COLO668 (cell line): ENCODE results near the gene ATP7B.

Source experiments
- DNase-seq: peaks from one replicate; lab custom pipeline; 2025; ENCODE audit not compliant: unreplicated experiment; lab: John Stamatoyannopoulos, UW

Gene ATP7B

GRCh38 chr13:51978796-51979556 lies 32.3 kb downstream of the ATP7B start:
- DNase-seq, result no peak

DNA sequence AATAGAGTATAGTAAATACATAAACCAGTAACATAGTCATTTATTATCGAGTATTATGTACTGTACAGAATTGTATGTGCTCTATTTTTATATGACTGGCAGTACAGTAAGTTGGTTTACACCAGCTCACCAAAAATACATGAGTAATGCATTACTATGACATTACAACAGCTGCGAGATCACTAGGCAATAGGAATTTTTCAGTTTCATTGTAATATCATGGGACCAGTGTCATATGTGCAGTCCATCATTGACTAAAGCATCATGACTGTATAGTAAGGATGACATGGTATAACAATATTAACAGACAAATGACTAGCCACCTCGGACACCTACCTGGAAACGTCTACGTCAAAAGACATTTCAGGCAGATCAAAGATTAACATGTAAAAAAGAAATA lies 33.6 kb downstream of the ATP7B start:
- no peak for DNase-seq

DNA sequence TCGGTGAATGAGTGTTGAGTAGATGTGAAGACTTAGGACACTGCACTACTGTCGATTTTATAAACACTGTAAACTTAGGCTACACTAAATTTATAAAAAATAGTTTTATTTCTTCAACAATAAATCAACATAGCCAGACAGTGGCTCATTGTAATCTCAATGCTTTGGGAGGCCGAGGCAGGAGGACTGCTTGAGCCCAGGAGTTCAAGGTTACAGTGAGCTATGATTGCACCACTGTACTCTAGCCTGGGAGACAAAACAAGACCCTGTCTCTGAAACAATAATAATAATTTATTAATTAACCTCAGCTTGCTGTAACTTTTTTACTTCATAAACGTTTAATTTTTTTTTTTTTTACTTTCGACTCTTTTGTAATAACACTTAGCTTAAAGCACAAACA lies 34.4 kb downstream of the ATP7B start:
- DNase-seq, result no peak

DNA sequence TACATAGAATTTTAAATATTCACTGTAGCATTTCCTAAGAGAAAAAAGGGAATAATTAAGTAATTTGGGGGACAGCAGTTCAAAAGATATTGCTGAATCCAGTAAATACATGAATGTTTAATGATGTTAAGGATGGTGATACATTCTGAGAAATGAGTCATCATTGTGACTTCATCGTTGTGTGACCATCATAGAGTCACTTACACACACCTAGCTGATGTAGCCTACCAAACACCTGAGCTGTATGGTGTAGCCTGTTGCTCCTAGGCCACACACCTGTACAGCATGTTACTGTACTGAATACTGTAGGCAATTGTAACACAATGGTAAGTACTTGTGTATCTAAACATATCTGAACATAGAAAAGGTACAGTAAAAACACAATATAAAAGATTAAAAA lies 34.8 kb downstream of the ATP7B start:
- no peak for DNase-seq

DNA sequence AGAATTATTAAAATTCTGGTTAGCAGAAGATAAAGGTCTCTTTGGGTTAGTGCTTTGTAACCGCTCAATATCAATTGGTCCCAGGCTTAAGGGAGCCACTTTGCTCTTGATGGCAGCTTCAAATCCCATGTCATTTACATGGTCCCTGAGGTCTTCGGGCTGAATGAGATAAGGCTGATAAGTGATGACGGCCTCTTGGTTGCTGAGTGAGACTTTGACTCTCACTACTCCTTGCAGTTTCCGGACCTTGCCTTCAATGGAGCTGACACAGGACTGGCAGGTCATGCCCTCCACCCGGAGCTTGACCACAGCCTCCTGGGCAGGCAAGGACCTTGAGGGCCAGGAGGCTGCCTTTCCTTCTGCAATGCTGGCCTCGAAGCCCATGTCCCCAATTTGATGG lies 36.8 kb downstream of the ATP7B start:
- no peak for DNase-seq

DNA sequence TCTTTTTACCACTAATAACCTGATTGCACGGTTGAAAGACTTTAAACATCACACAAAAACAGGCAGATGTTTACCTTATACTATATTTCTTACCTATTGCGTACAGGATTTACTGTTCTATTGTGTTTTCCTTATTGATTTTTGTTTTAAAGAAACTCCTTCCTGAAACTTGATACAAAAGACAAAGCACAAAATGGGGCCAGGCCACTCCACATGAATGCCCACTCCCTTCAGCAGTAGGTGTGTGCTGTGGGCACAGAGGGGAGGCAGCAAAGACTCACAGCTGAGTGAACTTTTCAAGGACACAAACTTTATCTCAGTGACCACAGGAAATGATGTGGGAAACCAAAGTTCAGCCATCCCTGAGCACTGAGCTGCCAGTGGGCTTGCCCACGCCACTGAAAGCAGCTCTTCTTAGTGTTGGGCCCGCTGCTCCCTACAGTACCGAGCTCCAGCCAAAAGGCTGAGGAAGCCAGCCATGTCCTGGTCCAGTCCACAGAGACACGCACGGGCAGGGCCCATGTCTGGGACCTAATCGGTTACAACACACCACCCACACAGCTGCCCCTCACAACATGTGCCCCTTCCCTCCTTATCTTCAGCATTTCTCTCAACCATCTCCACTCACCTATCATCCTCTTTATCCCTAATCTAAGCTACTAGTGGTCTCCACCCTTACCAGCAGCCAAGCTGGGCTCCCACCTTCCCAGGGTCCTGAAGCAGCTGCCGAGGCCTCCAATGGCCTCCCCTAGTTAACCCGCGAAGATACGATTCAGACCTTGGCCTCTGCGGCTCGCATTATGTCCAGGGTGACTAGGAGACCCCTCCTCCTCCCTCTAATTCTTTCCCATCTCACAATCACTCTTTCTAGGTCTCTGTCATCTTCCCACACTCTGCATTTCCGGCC lies 39.5 kb downstream of the ATP7B start:
- peak; percentile 81 for DNase-seq

DNA sequence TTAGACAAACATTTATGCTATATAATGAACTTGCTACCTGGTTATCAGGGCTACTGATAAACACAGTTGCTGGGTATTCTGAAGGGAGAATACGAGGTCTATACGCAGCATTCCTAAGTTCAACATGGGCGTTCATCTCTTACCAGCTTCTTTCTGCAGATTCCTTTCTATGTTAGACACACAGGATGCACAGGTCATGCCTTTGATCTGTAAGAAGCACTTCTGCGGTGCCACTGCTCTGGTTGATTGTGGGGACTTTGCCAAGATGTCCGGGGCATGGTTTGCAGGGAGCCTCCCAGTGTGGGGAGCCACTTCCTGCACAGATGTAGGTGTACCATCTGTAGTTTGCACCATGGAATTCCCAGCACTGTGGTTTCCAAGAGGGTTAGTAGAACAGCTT lies 40.9 kb downstream of the ATP7B start:
- no peak for DNase-seq

DNA sequence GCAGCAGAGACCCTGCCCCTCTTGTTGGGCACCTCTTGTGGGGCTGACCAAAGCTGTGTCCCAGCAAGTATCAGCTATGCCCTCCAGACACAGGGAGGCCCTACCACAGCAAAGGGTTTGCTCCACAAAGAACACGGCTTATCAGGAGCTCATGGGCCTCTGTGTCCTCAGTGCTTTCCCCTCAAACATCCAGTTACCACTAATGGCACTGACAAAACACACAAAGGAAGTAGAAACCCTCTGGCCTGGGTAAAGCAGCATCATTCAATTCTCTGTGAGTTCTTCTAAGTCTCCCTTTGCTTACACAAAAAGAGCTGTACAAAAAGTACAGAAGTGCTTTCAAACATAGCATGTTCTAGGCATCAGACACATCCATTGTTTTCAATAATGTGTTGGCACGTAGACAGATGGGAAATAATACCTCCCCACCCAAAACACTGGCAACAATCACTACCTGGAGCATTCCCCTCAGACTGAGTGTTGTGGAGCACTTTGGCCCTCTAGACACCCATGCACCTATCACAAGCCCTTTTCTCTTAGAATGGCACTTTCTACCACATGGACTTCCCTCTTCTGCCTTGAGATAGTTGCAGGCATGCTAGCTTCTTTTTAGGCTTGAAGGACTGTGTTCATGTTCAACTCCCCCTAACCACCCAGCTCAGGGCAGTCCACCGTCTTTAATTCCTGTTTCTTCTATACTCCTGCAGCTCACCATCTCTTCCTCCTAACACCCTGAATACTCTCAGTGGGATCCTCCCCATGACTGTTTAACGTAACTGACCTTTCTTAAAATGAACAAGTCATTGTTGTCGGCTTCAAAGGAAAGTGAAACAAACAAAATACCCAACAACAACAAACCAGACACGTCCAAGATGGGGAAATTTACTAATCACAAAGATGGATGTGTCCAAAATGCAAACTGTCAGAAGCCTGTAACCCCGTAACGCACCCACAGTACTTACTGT lies 43.5 kb downstream of the ATP7B start:
- no peak for DNase-seq

- no peak for DNase-seq
These were observed 45.1 kb downstream of the ATP7B start for GRCh38 chr13:51966186-51966585.

- DNase-seq, result no peak
These were observed 49.5 kb downstream of the ATP7B start for GRCh38 chr13:51961493-51962403.

DNA sequence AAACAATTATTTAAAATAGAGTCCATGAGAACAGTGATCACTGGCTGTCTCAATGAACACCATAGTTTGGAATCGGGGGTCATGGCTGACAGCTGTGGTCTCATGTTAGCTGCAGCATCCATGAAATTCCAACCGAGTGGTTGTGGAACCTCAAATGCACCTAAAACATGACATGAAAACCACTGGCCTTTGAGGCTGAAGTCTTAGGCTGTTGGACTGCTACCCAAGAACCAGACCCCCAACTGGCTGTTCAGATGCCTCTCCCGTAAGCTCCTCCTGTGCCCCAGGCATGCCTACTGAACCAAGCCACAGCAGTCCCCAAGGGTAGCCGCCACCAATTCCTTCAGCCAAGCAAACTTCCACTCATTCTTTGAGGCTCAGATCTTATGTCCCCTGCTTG lies 50.5 kb downstream of the ATP7B start:
- DNase-seq, result no peak

DNA sequence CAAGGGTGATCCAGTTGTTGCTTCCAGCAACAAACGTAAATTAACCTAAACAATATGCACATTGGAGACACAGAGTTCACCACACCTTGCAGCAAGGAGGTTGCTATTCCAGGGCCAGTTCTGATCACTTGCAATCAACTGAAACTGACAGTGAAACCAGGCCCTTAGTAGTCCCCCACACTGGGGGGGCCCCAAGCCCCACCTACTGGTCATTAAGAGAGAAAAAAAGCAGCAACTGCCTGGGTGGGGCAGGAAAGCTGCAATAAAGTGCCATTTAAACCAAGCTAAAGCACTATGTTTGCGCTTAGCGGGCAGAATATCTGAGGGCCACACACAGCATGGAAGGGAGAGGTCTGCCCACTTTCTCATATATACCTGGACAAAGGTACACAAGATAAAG lies 51.5 kb downstream of the ATP7B start:
- DNase-seq, result no peak

DNA sequence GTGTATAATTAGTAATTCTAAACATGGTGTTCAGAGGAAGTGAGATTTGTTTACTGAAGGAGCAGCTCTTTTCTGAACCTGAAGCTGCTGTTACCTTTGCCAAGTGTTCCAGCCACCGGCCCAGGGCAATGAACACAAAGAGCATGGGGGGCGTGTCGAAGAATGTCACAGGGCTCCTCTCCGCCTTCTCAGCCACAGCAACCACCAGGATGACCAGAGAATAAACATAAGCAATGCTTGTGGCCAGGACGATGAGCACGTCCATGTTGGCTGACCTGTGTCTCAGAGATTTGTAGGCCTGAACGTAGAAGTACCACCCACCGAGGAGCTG lies 53.1 kb downstream of the ATP7B start:
- DNase-seq, result peak; percentile 76

DNA sequence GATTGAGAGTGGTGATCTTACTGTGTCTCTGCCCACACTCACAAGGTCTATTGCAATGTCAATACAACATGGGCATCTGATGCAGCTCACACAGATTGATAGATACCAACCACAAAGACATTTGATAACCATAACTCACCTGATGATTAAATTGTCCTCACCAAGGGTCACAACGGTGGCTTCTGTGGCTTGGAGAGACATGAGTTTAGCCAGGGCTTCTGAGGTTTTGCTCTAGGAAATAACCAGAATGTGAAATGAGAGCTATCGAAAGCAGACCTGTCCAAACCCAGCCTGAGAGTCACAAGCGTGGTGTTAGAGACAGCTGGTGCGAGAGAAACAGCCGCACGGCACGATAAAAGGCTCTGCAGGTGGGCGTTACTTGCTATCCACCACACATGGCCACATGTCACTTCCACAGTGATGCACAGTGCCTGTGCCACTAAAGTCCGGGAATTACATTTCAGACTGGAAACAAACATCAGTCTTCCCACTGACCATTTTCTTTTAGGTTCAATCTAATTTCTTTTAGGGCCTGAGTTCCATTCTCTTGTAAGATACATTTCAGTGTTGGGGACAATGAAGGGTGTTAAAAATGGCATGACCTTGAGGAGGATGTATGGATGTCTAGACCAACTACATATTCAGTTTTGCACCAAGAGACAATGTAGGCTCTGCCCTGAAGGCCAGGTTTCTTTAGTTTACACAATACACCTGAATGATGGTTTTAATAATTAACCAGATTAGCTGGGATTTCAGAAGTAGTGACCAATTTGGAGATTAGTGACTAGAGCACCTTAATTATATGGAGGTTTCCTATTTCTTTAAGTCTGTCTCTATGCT lies 53.7 kb downstream of the ATP7B start:
- peak; percentile 83 for DNase-seq

GRCh38 chr13:51956717-51957116 lies 54.5 kb downstream of the ATP7B start:
- DNase-seq, result no peak

DNA sequence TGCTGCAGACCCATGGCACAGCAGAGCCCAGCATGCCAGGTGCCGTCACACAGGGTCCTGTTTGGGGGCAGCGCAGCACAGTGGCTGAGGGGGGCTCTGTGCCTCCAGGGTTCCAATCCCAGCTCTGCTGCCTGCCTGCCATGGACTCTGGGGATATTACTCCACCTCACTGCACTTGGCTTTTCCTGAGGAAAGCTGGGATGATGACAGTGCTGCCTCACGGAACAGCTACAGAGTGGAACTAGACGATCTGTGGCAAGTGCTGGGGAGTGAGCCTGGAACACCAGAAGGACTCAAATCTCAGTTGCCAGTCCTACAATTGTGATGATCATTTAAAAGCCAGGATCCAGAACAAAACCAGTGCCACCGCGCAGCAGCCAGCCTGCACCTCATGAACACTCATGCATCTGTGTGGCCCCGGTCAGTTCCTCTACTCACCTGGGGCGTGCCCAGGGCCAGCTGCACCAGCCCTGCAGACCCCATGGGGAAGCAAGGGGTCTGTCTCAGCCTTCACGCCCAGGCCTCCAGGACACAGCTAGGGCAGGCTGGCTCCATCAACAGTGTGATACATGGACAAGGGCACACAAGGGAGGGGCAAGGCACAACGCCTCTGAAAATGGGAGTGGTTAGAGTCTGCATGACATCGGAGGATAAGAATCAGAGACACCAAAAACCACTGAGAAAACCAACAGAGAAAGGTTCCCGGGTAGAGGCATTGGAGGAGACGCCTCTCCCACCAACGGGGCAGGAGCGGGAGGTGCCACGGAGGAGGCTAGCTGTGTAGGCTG lies 55.2 kb downstream of the ATP7B start:
- no peak for DNase-seq

DNA sequence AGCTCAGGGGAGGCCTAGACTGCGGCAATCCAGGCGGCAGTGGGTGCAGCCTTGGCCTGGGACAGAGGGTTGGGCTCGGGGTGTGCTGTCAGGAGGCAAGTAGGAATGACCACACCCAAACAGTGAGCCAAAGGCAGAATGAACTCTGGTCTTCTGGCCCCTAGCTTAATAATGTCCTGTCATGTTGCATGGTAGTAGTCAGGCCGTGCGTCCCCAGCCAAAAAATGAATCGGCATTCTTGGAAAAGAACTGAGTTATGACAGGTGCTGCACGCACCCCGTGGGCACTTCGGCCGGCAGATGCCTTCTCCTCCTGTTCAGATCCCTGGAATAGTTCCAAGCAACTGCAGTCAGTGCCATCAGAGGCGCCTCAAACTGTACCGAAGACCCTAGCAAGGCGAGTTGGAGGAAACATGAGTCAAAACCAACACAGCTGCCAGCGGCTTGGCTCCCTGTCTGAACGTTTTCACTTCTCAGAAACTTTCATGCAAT lies 55.9 kb downstream of the ATP7B start:
- peak; percentile 72 for DNase-seq
